ENCODE results near the gene NDUFA9. TPM values are rescaled to one million over a fixed set of nuclear protein-coding genes. Genes with fewer than 3 reads are reported as not detected.

NDUFA9 gene
- total RNA-seq, 4 donors from 2014 or later, result 18.7 to 56.1 (median 32.7) TPM

- Histone ChIP-seq H3K4me1 (no peaks in the 10 kb centered on the region), H3K4me3 (no peak overlapping the region), H3K27me3 (peaks cover 0 to 12% (median 1%) of the 10 kb centered on the region in 4 donors), H3K36me3 (no peaks in the 10 kb centered on the region), H3K9me3 (no peaks in the 10 kb centered on the region), H3K27ac (replicated peaks in 1 of 4) (no peak overlapping the region)
- WGBS, result 77% methylated on average over 5 of the region's 5 CpGs
- no peak for DNase-seq (ENCODE audit: extremely low spot score)
- TF ChIP-seq POLR2AphosphoS5 (IDR thresholded peaks at IDR 0.05) (no peak), CTCF (IDR thresholded peaks at IDR 0.05) (no peak), EP300 (IDR thresholded peaks at IDR 0.05) (no peak), POLR2A (IDR thresholded peaks at IDR 0.05; ENCODE audit: low read depth) (no peak)
- intact Hi-C loops (cut with DNase I), result no loop called here
Observed at GRCh38 chr12:4626543-4626942, 22.4 kb upstream of the NDUFA9 start.

DNA sequence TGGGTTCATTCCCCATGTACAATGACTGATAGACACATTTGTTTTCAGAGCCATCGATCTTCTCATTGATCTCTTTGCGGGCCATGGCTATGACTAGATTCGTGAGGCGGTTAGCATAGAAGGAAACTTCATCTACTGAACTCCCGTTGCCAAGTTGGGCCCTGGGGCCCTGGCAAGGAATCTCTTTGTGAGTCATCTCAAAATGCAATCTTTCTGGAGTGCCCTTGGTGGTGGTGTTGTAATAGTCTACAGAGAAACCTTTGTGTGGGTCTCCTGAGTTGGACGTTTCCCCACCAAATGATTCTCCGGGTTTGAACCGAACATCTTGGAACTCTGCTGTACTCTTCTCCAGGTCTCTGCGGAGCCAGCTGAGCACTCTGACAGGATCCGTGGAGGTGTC, 20.5 kb upstream of the NDUFA9 start:
- H3K27ac ChIP-seq (replicated peaks in 1 of 4), result no peak overlapping the region
- no peaks in the 10 kb centered on the region for H3K36me3 ChIP-seq
- no peaks in the 10 kb centered on the region for H3K4me1 ChIP-seq
- peaks cover 0 to 12% (median 0%) of the 10 kb centered on the region in 4 donors for H3K27me3 ChIP-seq
- no peak for DNase-seq (ENCODE audit: extremely low spot score)
- 87% methylated on average over 10 of the region's 10 CpGs for WGBS
- H3K4me3 ChIP-seq, result no peak overlapping the region
- intact Hi-C loops (cut with DNase I), result no loop called here
- H3K9me3 ChIP-seq, result no peaks in the 10 kb centered on the region
- TF ChIP-seq EP300 (IDR thresholded peaks at IDR 0.05) (no peak), CTCF (IDR thresholded peaks at IDR 0.05) (no peak), POLR2AphosphoS5 (IDR thresholded peaks at IDR 0.05) (no peak), POLR2A (IDR thresholded peaks at IDR 0.05; ENCODE audit: low read depth) (no peak)

GRCh38 chr12:4630262-4630661, 18.7 kb upstream of the NDUFA9 start:
- no peaks in the 10 kb centered on the region for H3K36me3 ChIP-seq
- WGBS, result 55% methylated on average over 5 of the region's 5 CpGs
- H3K4me3 ChIP-seq, result no peak overlapping the region
- no peaks in the 10 kb centered on the region for H3K4me1 ChIP-seq
- no peak for TF ChIP-seq EP300 (IDR thresholded peaks at IDR 0.05)
- H3K9me3 ChIP-seq, result no peaks in the 10 kb centered on the region
- DNase-seq (ENCODE audit: extremely low spot score), result no peak
- peaks cover 0 to 12% (median 0%) of the 10 kb centered on the region in 4 donors for H3K27me3 ChIP-seq
- intact Hi-C loops (cut with DNase I), result no loop called here
- no peak overlapping the region for H3K27ac ChIP-seq (replicated peaks in 1 of 4)

DNA sequence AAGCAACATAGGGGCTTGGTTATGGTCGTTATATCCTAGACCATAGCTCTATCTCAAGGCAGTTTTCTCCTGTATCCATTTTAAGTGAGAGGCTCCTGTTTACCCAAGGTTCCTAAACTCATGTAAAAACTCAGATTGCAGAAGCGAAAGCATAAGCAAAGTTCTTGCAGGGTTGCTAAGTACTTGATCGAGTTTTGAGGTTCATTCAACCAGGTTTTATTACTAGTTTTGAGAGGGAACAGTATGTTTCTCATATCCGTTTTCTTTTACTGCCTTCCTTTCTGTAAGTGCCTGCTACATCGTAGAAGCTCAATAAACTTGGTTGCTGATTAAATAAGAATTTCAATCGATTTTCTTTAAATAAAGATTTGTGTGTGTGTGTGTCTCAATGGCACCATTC, 5.2 kb upstream of the NDUFA9 start:
- Histone ChIP-seq H3K4me3 (no peak overlapping the region), H3K27me3 (no peaks in the 10 kb centered on the region), H3K4me1 (peaks cover 6 to 10% (median 7%) of the 10 kb centered on the region in 4 donors), H3K9me3 (no peaks in the 10 kb centered on the region), H3K36me3 (no peaks in the 10 kb centered on the region), H3K27ac (replicated peaks in 1 of 4) (no peak overlapping the region)
- intact Hi-C loops (cut with DNase I), result no loop called here
- no peak for TF ChIP-seq EP300 (IDR thresholded peaks at IDR 0.05)
- TF ChIP-seq CTCF (IDR thresholded peaks at IDR 0.05), result no peak
- TF ChIP-seq POLR2AphosphoS5 (IDR thresholded peaks at IDR 0.05), result no peak
- WGBS, result 87% methylated on average over 6 of the region's 6 CpGs
- DNase-seq (ENCODE audit: extremely low spot score), result no peak

GRCh38 chr12:4645023-4645422, 3.9 kb upstream of the NDUFA9 start:
- no peak overlapping the region for H3K27ac ChIP-seq (replicated peaks in 1 of 4)
- intact Hi-C loops (cut with DNase I), result loop anchor here (5.0 kb wide), 1 partner anchor 33 kb away; no protein-coding TSS in a partner anchor
- TF ChIP-seq EP300 (IDR thresholded peaks at IDR 0.05) (no peak), CTCF (IDR thresholded peaks at IDR 0.05) (no peak), POLR2A (IDR thresholded peaks at IDR 0.05; ENCODE audit: low read depth) (no peak), POLR2AphosphoS5 (IDR thresholded peaks at IDR 0.05) (no peak)
- H3K4me1 ChIP-seq, result peaks cover 11 to 17% (median 12%) of the 10 kb centered on the region in 4 donors
- 100% methylated on average over 1 of the region's 1 CpG for WGBS
- H3K4me3 ChIP-seq, result no peak overlapping the region
- no peaks in the 10 kb centered on the region for H3K27me3 ChIP-seq
- DNase-seq (ENCODE audit: extremely low spot score), result no peak
- no peaks in the 10 kb centered on the region for H3K36me3 ChIP-seq
- H3K9me3 ChIP-seq, result no peaks in the 10 kb centered on the region
